Astrocyte (in vitro differentiated cells and primary cell): ENCODE measurements around the gene CLIP4.

Source experiments
- EZH2 ChIP-seq: IDR thresholded peaks from 2 replicates; pipeline ENCODE4 v1.6.1; 2012; ENCODE audit warnings: mild to moderate bottlenecking, low read length, inconsistent platforms; ENCODE audit not compliant: insufficient read depth
- TF ChIP-seq, protein P1 (sequence below): IDR thresholded peaks from 2 replicates; pipeline ENCODE4 v1.5.1; 2011; ENCODE audit warnings: low read depth, mild to moderate bottlenecking, inconsistent platforms, low read length, moderate library complexity; ENCODE audit not compliant: insufficient read depth

DNA sequence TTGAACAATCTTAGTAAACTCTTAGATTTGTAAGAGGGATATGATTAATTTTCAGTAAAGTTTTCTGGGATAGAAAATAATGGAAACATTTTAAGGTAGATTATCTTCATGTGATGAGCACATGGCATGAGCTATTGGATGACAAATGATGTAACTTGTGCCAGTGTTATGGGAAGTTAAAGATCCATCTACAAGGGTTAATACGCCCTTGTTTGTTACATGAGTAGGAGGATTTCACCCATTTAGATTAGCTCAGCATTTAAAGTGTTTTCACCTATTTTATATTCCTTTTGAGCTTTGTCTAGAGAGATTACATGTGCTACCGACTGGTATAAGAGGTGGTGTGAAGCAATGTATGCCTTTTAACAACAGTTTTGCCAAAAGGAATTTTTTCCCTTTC lies 5.6 kb downstream of the CLIP4 start:
- TF ChIP-seq EZH2: no peak
- TF ChIP-seq, protein P1, sequence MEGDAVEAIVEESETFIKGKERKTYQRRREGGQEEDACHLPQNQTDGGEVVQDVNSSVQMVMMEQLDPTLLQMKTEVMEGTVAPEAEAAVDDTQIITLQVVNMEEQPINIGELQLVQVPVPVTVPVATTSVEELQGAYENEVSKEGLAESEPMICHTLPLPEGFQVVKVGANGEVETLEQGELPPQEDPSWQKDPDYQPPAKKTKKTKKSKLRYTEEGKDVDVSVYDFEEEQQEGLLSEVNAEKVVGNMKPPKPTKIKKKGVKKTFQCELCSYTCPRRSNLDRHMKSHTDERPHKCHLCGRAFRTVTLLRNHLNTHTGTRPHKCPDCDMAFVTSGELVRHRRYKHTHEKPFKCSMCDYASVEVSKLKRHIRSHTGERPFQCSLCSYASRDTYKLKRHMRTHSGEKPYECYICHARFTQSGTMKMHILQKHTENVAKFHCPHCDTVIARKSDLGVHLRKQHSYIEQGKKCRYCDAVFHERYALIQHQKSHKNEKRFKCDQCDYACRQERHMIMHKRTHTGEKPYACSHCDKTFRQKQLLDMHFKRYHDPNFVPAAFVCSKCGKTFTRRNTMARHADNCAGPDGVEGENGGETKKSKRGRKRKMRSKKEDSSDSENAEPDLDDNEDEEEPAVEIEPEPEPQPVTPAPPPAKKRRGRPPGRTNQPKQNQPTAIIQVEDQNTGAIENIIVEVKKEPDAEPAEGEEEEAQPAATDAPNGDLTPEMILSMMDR: no peak
